Osteoblast (primary cell): Measurements from ENCODE around the gene ATP6V1G3. TPM values are rescaled to one million over a fixed set of nuclear protein-coding genes. Genes with fewer than 3 reads are reported as not detected.

Experiments
- DNase-seq: peaks from one replicate; pipeline ENCODE4 v3.0.0; 2011; ENCODE audit warnings: low spot score, mixed read lengths; ENCODE audit not compliant: insufficient read length; ENCODE audit errors: missing footprints
- H2AFZ ChIP-seq: 2 replicates; pipeline ENCODE4 v1.6.0; 2011; ENCODE audit warnings: mild to moderate bottlenecking, low read length
- H3K27ac ChIP-seq: 2 replicates; pipeline ENCODE4 v1.5.1; 2011; ENCODE audit warnings: mild to moderate bottlenecking, low read depth, low read length, moderate library complexity
- H3K27me3 ChIP-seq: 2 replicates; pipeline ENCODE4 v1.6.0; 2012; ENCODE audit warnings: mild to moderate bottlenecking, control low read depth, inconsistent platforms, low read length, moderate library complexity; ENCODE audit not compliant: insufficient read depth
- H3K36me3 ChIP-seq: 2 replicates; pipeline ENCODE4 v1.5.1; 2011; ENCODE audit warnings: mild to moderate bottlenecking, low read length, control low read depth, moderate library complexity; ENCODE audit not compliant: insufficient read depth
- H3K4me1 ChIP-seq: 2 replicates; pipeline ENCODE4 v1.5.1; 2011; ENCODE audit warnings: mild to moderate bottlenecking, low read length, control low read depth, moderate library complexity; ENCODE audit not compliant: insufficient read depth
- H3K4me2 ChIP-seq: 2 replicates; pipeline ENCODE4 v1.6.0; 2011; ENCODE audit warnings: mild to moderate bottlenecking, low read length; ENCODE audit not compliant: insufficient read depth
- H3K4me3 ChIP-seq: fragments of 200-600 bp; sonication (generic); 3 replicates; pipeline ENCODE4 v1.5.1; 2012; ENCODE audit warnings: mild to moderate bottlenecking, low read length, inconsistent platforms; ENCODE audit not compliant: insufficient read depth
- H3K79me2 ChIP-seq: 2 replicates; pipeline ENCODE4 v1.6.0; 2012; ENCODE audit warnings: mild to moderate bottlenecking, low read length, control low read depth, inconsistent platforms; ENCODE audit not compliant: insufficient read depth
- H3K9me3 ChIP-seq: 2 replicates; pipeline ENCODE4 v1.5.1; 2011; ENCODE audit warnings: low read depth, low read length, control low read depth
- H4K20me1 ChIP-seq: 2 replicates; pipeline ENCODE4 v1.6.0; 2012; ENCODE audit warnings: mild to moderate bottlenecking, low read length, control low read depth; ENCODE audit not compliant: insufficient read depth
- CTCF ChIP-seq: IDR thresholded peaks from 2 replicates; pipeline ENCODE4 v1.5.1; 2011; ENCODE audit warnings: mild to moderate bottlenecking, low read depth, low read length, moderate library complexity; ENCODE audit errors: extremely low read depth
- total RNA-seq: library from RNA; depleted of rRNA; stranded (reverse); fragments of >200 nt; gene quantifications from 2 replicates; pipeline ENCODE4 v1.2.3, GENCODE V29; 2012

ATP6V1G3 gene
- total RNA-seq, 1 donor = 0.36 TPM

- no peaks in the 10 kb centered on the region for H3K79me2 ChIP-seq
- no peaks in the 10 kb centered on the region for H3K36me3 ChIP-seq
- H2AFZ ChIP-seq = no peak overlapping the region
- H4K20me1 ChIP-seq = no peaks in the 10 kb centered on the region
- no peak for TF ChIP-seq CTCF
- peaks cover 55% of the 10 kb centered on the region for H3K4me1 ChIP-seq
- H3K4me2 ChIP-seq = no peak overlapping the region
- H3K27me3 ChIP-seq = no peaks in the 10 kb centered on the region
- no peak for DNase-seq
- H3K4me3 ChIP-seq = no peak overlapping the region
- no peak overlapping the region for H3K27ac ChIP-seq
- no peaks in the 10 kb centered on the region for H3K9me3 ChIP-seq
Observed at GRCh38 chr1:198494658-198495103, 45.8 kb downstream of the ATP6V1G3 start.

- DNase-seq = no peak
- no peak for TF ChIP-seq CTCF
- no peaks in the 10 kb centered on the region for H3K9me3 ChIP-seq
- H3K79me2 ChIP-seq = no peaks in the 10 kb centered on the region
- peaks cover 55% of the 10 kb centered on the region for H3K4me1 ChIP-seq
- no peak overlapping the region for H2AFZ ChIP-seq
- no peaks in the 10 kb centered on the region for H3K27me3 ChIP-seq
- H3K4me3 ChIP-seq = no peak overlapping the region
- H3K4me2 ChIP-seq = no peak overlapping the region
- no peaks in the 10 kb centered on the region for H4K20me1 ChIP-seq
- H3K36me3 ChIP-seq = no peaks in the 10 kb centered on the region
- peak overlapping the region; percentile 77 for H3K27ac ChIP-seq
Observed at GRCh38 chr1:198494139-198494538, 46.3 kb downstream of the ATP6V1G3 start.

GRCh38 chr1:198493329-198493728, 47.2 kb downstream of the ATP6V1G3 start:
- Histone ChIP-seq H3K4me2 (peak overlapping the region; percentile 43), H3K79me2 (no peaks in the 10 kb centered on the region), H2AFZ (no peak overlapping the region), H4K20me1 (no peaks in the 10 kb centered on the region), H3K27me3 (no peaks in the 10 kb centered on the region), H3K4me3 (peak overlapping the region; percentile 23), H3K4me1 (peaks cover 47% of the 10 kb centered on the region), H3K36me3 (no peaks in the 10 kb centered on the region), H3K9me3 (no peaks in the 10 kb centered on the region), H3K27ac (peak overlapping the region; percentile 77)
- TF ChIP-seq CTCF = no peak
- DNase-seq = no peak

GRCh38 chr1:198492872-198493271, 47.6 kb downstream of the ATP6V1G3 start:
- H2AFZ ChIP-seq = no peak overlapping the region
- no peaks in the 10 kb centered on the region for H3K79me2 ChIP-seq
- no peak for TF ChIP-seq CTCF
- H3K4me1 ChIP-seq = peaks cover 43% of the 10 kb centered on the region
- H3K27me3 ChIP-seq = no peaks in the 10 kb centered on the region
- no peaks in the 10 kb centered on the region for H4K20me1 ChIP-seq
- no peaks in the 10 kb centered on the region for H3K36me3 ChIP-seq
- peak overlapping the region; percentile 43 for H3K4me2 ChIP-seq
- peak overlapping the region; percentile 23 for H3K4me3 ChIP-seq
- H3K27ac ChIP-seq = peak overlapping the region; percentile 77
- H3K9me3 ChIP-seq = no peaks in the 10 kb centered on the region
- peak; percentile 81 for DNase-seq
